ENCODE measurements around the gene TMEM223.
A peak's percentile ranks its signal among the peaks of the same experiment; 100 is the strongest.

The TMEM223 gene

DNA sequence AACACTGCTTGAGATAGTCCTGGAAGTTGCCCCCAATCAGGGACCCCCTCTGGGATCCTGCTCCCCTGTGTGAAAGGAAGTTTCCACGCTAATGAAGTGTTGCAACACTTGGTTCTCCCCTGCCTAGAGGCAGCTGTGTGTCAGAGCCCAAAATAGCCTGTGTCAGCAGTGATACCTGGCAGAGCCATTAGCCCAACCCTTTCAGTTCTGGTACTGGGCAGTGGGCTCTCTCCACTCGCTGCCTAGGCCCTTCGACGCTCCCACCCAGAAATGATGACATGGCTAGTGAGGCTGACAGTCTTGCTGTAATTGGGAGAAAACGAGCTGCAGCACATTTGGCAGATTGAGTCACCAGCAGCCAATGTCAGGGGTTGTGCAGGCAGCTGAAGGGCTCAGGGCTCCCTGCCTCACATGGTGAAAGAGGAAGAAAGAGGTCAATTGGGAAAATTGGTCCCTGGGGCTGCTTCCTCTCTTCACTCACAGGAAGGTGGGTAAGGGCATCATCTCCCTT lies 14.9 kb upstream of the TMEM223 start:
- Histone ChIP-seq H3K36me3 (ENCODE audit: control insufficient read depth in 2 of 2, insufficient read depth in 1 of 2, low read length in 2 of 2) (peaks cover 11 to 27% of the 10 kb centered on the region in 2 experiments), H3K9me3 (ENCODE audit: control insufficient read depth, insufficient read depth, low read depth, low read length) (no peaks in the 10 kb centered on the region), H3K27ac (ENCODE audit: extremely low read depth, low read depth, low read length) (no peak overlapping the region), H3K4me3 (ENCODE audit: low read depth, low read length) (no peak overlapping the region), H3K4me1 (ENCODE audit: control insufficient read depth, insufficient read depth, low read length) (no peaks in the 10 kb centered on the region)
- POLR2A ChIA-PET, result interaction anchor here (0.5 to 3.5 kb wide), 12 partner anchors 10 to 79 kb away, joined by 3 to 25 read pairs (median 7); partner anchors contain the start of genes POLR2G, STX5, TEX54 and TMEM179B
- CTCF ChIA-PET, result interaction anchor here (0.7 to 0.9 kb wide), 2 partner anchors 15 to 28 kb away, joined by 4 read pairs; no protein-coding TSS in a partner anchor
- no peak for TF ChIP-seq ZNF146 (tag by site-specific recombination; IDR thresholded peaks at IDR 0.05)
- TF ChIP-seq ZNF184 (tag by site-specific recombination; IDR thresholded peaks at IDR 0.05), result no peak
- no peak for TF ChIP-seq ZNF221 (tag by site-specific recombination; IDR thresholded peaks at IDR 0.05; ENCODE audit: borderline replicate concordance)
- TF ChIP-seq, protein P1, sequence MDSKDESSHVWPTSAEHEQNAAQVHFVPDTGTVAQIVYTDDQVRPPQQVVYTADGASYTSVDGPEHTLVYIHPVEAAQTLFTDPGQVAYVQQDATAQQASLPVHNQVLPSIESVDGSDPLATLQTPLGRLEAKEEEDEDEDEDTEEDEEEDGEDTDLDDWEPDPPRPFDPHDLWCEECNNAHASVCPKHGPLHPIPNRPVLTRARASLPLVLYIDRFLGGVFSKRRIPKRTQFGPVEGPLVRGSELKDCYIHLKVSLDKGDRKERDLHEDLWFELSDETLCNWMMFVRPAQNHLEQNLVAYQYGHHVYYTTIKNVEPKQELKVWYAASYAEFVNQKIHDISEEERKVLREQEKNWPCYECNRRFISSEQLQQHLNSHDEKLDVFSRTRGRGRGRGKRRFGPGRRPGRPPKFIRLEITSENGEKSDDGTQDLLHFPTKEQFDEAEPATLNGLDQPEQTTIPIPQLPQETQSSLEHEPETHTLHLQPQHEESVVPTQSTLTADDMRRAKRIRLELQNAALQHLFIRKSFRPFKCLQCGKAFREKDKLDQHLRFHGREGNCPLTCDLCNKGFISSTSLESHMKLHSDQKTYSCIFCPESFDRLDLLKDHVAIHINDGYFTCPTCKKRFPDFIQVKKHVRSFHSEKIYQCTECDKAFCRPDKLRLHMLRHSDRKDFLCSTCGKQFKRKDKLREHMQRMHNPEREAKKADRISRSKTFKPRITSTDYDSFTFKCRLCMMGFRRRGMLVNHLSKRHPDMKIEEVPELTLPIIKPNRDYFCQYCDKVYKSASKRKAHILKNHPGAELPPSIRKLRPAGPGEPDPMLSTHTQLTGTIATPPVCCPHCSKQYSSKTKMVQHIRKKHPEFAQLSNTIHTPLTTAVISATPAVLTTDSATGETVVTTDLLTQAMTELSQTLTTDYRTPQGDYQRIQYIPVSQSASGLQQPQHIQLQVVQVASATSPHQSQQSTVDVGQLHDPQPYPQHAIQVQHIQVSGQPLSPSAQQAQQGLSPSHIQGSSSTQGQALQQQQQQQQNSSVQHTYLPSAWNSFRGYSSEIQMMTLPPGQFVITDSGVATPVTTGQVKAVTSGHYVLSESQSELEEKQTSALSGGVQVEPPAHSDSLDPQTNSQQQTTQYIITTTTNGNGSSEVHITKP (tag by site-specific recombination; IDR thresholded peaks at IDR 0.05), result peak; percentile 36; the same call in 1 of the 2 replicates
- no peak for TF ChIP-seq TCF7L2 (IDR thresholded peaks at IDR 0.05; ENCODE audit: borderline replicate concordance, low read depth, low read length)
- TF ChIP-seq, protein P2, sequence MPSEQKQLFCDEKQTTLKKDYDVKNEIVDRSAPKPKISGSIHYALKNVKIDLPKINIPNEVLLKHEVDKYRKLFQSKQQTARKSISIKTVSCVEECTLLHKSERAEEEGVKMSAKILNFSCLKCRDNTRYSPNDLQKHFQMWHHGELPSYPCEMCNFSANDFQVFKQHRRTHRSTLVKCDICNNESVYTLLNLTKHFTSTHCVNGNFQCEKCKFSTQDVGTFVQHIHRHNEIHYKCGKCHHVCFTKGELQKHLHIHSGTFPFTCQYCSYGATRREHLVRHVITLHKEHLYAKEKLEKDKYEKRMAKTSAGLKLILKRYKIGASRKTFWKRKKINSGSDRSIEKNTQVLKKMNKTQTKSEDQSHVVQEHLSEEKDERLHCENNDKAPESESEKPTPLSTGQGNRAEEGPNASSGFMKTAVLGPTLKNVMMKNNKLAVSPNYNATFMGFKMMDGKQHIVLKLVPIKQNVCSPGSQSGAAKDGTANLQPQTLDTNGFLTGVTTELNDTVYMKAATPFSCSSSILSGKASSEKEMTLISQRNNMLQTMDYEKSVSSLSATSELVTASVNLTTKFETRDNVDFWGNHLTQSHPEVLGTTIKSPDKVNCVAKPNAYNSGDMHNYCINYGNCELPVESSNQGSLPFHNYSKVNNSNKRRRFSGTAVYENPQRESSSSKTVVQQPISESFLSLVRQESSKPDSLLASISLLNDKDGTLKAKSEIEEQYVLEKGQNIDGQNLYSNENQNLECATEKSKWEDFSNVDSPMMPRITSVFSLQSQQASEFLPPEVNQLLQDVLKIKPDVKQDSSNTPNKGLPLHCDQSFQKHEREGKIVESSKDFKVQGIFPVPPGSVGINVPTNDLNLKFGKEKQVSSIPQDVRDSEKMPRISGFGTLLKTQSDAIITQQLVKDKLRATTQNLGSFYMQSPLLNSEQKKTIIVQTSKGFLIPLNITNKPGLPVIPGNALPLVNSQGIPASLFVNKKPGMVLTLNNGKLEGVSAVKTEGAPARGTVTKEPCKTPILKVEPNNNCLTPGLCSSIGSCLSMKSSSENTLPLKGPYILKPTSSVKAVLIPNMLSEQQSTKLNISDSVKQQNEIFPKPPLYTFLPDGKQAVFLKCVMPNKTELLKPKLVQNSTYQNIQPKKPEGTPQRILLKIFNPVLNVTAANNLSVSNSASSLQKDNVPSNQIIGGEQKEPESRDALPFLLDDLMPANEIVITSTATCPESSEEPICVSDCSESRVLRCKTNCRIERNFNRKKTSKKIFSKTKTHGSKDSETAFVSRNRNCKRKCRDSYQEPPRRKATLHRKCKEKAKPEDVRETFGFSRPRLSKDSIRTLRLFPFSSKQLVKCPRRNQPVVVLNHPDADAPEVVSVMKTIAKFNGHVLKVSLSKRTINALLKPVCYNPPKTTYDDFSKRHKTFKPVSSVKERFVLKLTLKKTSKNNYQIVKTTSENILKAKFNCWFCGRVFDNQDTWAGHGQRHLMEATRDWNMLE (tag by site-specific recombination; conservative IDR thresholded peaks at IDR 0.05; ENCODE audit: low read depth), result no peak
- no peak for TF ChIP-seq PRDM2 (tag by site-specific recombination; IDR thresholded peaks at IDR 0.05; ENCODE audit: borderline replicate concordance)
- no peak for TF ChIP-seq GLIS2 (tag by site-specific recombination; IDR thresholded peaks at IDR 0.05)
- no peak for TF ChIP-seq SCRT1 (tag by site-specific recombination; IDR thresholded peaks at IDR 0.05; ENCODE audit: borderline replicate concordance)
- no peak for TF ChIP-seq ZNF510 (tag by site-specific recombination; IDR thresholded peaks at IDR 0.05; ENCODE audit: insufficient replicate concordance)
- TF ChIP-seq PBX3 (CRISPR knock-in tag; IDR thresholded peaks at IDR 0.05), result no peak
- TF ChIP-seq SETDB1 (IDR thresholded peaks at IDR 0.05; ENCODE audit: insufficient read length, low read length), result no peak
- no peak for TF ChIP-seq ZNF10 (tag by site-specific recombination; IDR thresholded peaks at IDR 0.05)
- TF ChIP-seq OVOL3 (tag by site-specific recombination; IDR thresholded peaks at IDR 0.05), result no peak
- TF ChIP-seq ZNF555 (tag by site-specific recombination; conservative IDR thresholded peaks at IDR 0.05), result no peak
- no peak for TF ChIP-seq ZNF423 (tag by site-specific recombination; IDR thresholded peaks at IDR 0.05)
- TF ChIP-seq ZIC2 (tag by site-specific recombination; IDR thresholded peaks at IDR 0.05), result no peak; the same call in 1 of the 2 replicates
- TF ChIP-seq PRDM1 (tag by site-specific recombination; IDR thresholded peaks at IDR 0.05), result 0 out of 2 replicates have a peak, but pooled peaks have one; percentile 6
- TF ChIP-seq ZBTB48 (tag by site-specific recombination; IDR thresholded peaks at IDR 0.05), result peak; percentile 76
